Trophoblast cell (in vitro differentiated cells and primary cell): ENCODE data around the gene PLEKHD1.
A peak's percentile ranks its signal among the peaks of the same experiment; 100 is the strongest.

Experiments used
- DNase-seq, 2 donors: peaks; one replicate each; pipeline ENCODE4 v3.0.0-alpha.2; 2016
- H2AFZ ChIP-seq: 2 replicates; pipeline ENCODE4 v1.6.1; 2013; ENCODE audit warnings: low read length, moderate library complexity, mild to moderate bottlenecking; ENCODE audit not compliant: insufficient read depth, poor library complexity
- H2AK5ac ChIP-seq: 2 replicates; pipeline ENCODE4 v1.6.1; 2013; ENCODE audit warnings: mild to moderate bottlenecking, low read length
- H2BK120ac ChIP-seq: 2 replicates; pipeline ENCODE4 v1.6.1; 2013; ENCODE audit warnings: low read length, mild to moderate bottlenecking, moderate library complexity; ENCODE audit not compliant: insufficient read depth, poor library complexity
- H2BK12ac ChIP-seq: 2 replicates; pipeline ENCODE4 v1.6.1; 2013; ENCODE audit warnings: mild to moderate bottlenecking, low read length, moderate library complexity
- H2BK5ac ChIP-seq: 2 replicates; pipeline ENCODE4 v1.6.1; 2013; ENCODE audit warnings: low read length, low read depth, moderate library complexity, mild to moderate bottlenecking; ENCODE audit not compliant: poor library complexity
- H3K14ac ChIP-seq: 2 replicates; pipeline ENCODE4 v1.6.1; 2013; ENCODE audit warnings: mild to moderate bottlenecking, low read length
- H3K18ac ChIP-seq: 2 replicates; pipeline ENCODE4 v1.6.1; 2013; ENCODE audit warnings: mild to moderate bottlenecking, low read length
- H3K23ac ChIP-seq: 2 replicates; pipeline ENCODE4 v1.6.1; 2013; ENCODE audit warnings: low read length
- H3K27ac ChIP-seq: 2 replicates; pipeline ENCODE4 v1.5.1; 2013; ENCODE audit warnings: low read depth, mild to moderate bottlenecking, inconsistent platforms, low read length, moderate library complexity
- H3K27me3 ChIP-seq: 2 replicates; pipeline ENCODE4 v1.6.1; 2013; ENCODE audit warnings: inconsistent platforms, mild to moderate bottlenecking, low read length, moderate library complexity; ENCODE audit not compliant: insufficient read depth
- H3K36me3 ChIP-seq, 2 experiments: 1 replicate in 1 of 2; 2 replicates in 1 of 2; pipeline ENCODE4 v1.6.1; 2013; ENCODE audit warnings: low read length in 2 of 2, mild to moderate bottlenecking in 2 of 2, moderate library complexity in 1 of 2; ENCODE audit not compliant: insufficient read depth in 2 of 2, control insufficient read depth in 1 of 2
- H3K4ac ChIP-seq: 2 replicates; pipeline ENCODE4 v1.6.1; 2013; ENCODE audit warnings: low read depth, mild to moderate bottlenecking, low read length, moderate library complexity
- H3K4me1 ChIP-seq, 2 experiments: 1 replicate in 1 of 2; 2 replicates in 1 of 2; pipeline ENCODE4 v1.6.1; 2013; ENCODE audit warnings: low read length in 2 of 2, mild to moderate bottlenecking in 2 of 2, moderate library complexity in 1 of 2; ENCODE audit not compliant: insufficient read depth in 2 of 2, control insufficient read depth in 1 of 2
- H3K4me2 ChIP-seq: 2 replicates; pipeline ENCODE4 v1.6.1; 2013; ENCODE audit warnings: inconsistent platforms, mild to moderate bottlenecking, low read length, moderate library complexity
- H3K4me3 ChIP-seq: 2 replicates; pipeline ENCODE4 v1.5.1; 2013; ENCODE audit warnings: mild to moderate bottlenecking, low read depth, low read length, inconsistent platforms
- H3K79me1 ChIP-seq: one replicate; pipeline ENCODE4 v1.6.1; 2013; ENCODE audit warnings: low read length
- H3K79me2 ChIP-seq: 2 replicates; pipeline ENCODE4 v1.6.1; 2013; ENCODE audit warnings: low read length, mild to moderate bottlenecking; ENCODE audit not compliant: control insufficient read depth, insufficient read depth, poor library complexity
- H3K9ac ChIP-seq: 2 replicates; pipeline ENCODE4 v1.6.1; 2013; ENCODE audit warnings: mild to moderate bottlenecking, low read length
- H3K9me3 ChIP-seq: 2 replicates; pipeline ENCODE4 v1.6.1; 2013; ENCODE audit warnings: low read depth, mild to moderate bottlenecking, control low read depth, inconsistent platforms, low read length; ENCODE audit not compliant: insufficient read depth
- H4K12ac ChIP-seq: 2 replicates; pipeline ENCODE4 v1.6.1; 2013; ENCODE audit warnings: low read depth, mild to moderate bottlenecking, low read length, moderate library complexity
- H4K8ac ChIP-seq: 2 replicates; pipeline ENCODE4 v1.6.1; 2013; ENCODE audit warnings: low read depth, mild to moderate bottlenecking, low read length, moderate library complexity
- H4K91ac ChIP-seq: one replicate; pipeline ENCODE4 v1.6.1; 2013; ENCODE audit warnings: low read depth, mild to moderate bottlenecking, low read length, moderate library complexity
- WGBS: extraction: QIAGEN DNeasy Blood & Tissue Kit; methylation state at CpG from one replicate; pipeline ENCODE4 v1.1.7; 2013; ENCODE audit warnings: missing lambda C conversion rate; ENCODE audit not compliant: insufficient read length, insufficient coverage; ENCODE audit errors: extremely low coverage; 5-methylcytosine and 5-hydroxymethylcytosine counted together

Gene PLEKHD1

GRCh38 chr14:69553252-69553651, 68.7 kb downstream of the PLEKHD1 start:
- no peak overlapping the region for H2BK5ac ChIP-seq
- no CpG with 5 or more reads among the region's 1 CpG for WGBS
- no peak overlapping the region for H3K4me3 ChIP-seq
- no peaks in the 10 kb centered on the region for H3K36me3 ChIP-seq
- no peak overlapping the region for H3K9ac ChIP-seq
- H4K91ac ChIP-seq = no peak overlapping the region
- H3K4me2 ChIP-seq = no peak overlapping the region
- peak; percentile 73 to 78 for DNase-seq
- H2BK120ac ChIP-seq = no peak overlapping the region
- no peak overlapping the region for H4K12ac ChIP-seq
- H2BK12ac ChIP-seq = no peak overlapping the region
- no peak overlapping the region for H3K23ac ChIP-seq
- H3K4me1 ChIP-seq = no peaks in the 10 kb centered on the region
- no peak overlapping the region for H3K4ac ChIP-seq
- H3K9me3 ChIP-seq = no peaks in the 10 kb centered on the region
- no peak overlapping the region for H3K27ac ChIP-seq
- no peaks in the 10 kb centered on the region for H3K79me1 ChIP-seq
- H4K8ac ChIP-seq = no peak overlapping the region
- no peak overlapping the region for H2AK5ac ChIP-seq
- H3K27me3 ChIP-seq = no peaks in the 10 kb centered on the region
- H2AFZ ChIP-seq = no peak overlapping the region
- H3K79me2 ChIP-seq = no peaks in the 10 kb centered on the region
- no peak overlapping the region for H3K18ac ChIP-seq
- no peak overlapping the region for H3K14ac ChIP-seq

GRCh38 chr14:69554500-69554899, 70.0 kb downstream of the PLEKHD1 start:
- no peak overlapping the region for H2BK120ac ChIP-seq
- no peak overlapping the region for H3K14ac ChIP-seq
- H4K8ac ChIP-seq = no peak overlapping the region
- no CpG with 5 or more reads among the region's 4 CpGs for WGBS
- no peak overlapping the region for H3K9ac ChIP-seq
- H3K9me3 ChIP-seq = no peaks in the 10 kb centered on the region
- H2BK12ac ChIP-seq = no peak overlapping the region
- no peak overlapping the region for H3K18ac ChIP-seq
- no peak overlapping the region for H3K23ac ChIP-seq
- no peak overlapping the region for H2AFZ ChIP-seq
- no peaks in the 10 kb centered on the region for H3K27me3 ChIP-seq
- no peak overlapping the region for H2AK5ac ChIP-seq
- no peak overlapping the region for H4K91ac ChIP-seq
- H3K79me1 ChIP-seq = no peaks in the 10 kb centered on the region
- H3K4ac ChIP-seq = no peak overlapping the region
- no peak overlapping the region for H3K4me3 ChIP-seq
- no peak overlapping the region for H3K27ac ChIP-seq
- no peak overlapping the region for H4K12ac ChIP-seq
- no peaks in the 10 kb centered on the region for H3K79me2 ChIP-seq
- H2BK5ac ChIP-seq = no peak overlapping the region
- no peak for DNase-seq
- H3K36me3 ChIP-seq = no peaks in the 10 kb centered on the region
- H3K4me2 ChIP-seq = no peak overlapping the region
- H3K4me1 ChIP-seq = peaks cover 0 to 2% of the 10 kb centered on the region in 2 experiments

- Histone ChIP-seq H4K91ac (no peak overlapping the region), H3K27ac (no peak overlapping the region), H3K23ac (no peak overlapping the region), H2BK12ac (no peak overlapping the region), H3K18ac (no peak overlapping the region), H4K12ac (no peak overlapping the region), H3K79me1 (no peaks in the 10 kb centered on the region), H3K36me3 (no peaks in the 10 kb centered on the region), H3K27me3 (no peaks in the 10 kb centered on the region), H2AFZ (no peak overlapping the region), H2AK5ac (no peak overlapping the region), H3K4me3 (no peak overlapping the region), H4K8ac (no peak overlapping the region), H2BK120ac (no peak overlapping the region), H3K79me2 (no peaks in the 10 kb centered on the region), H3K9ac (no peak overlapping the region), H3K14ac (no peak overlapping the region), H2BK5ac (no peak overlapping the region), H3K4me1 (peaks cover 0 to 2% of the 10 kb centered on the region in 2 experiments), H3K9me3 (no peaks in the 10 kb centered on the region), H3K4ac (no peak overlapping the region), H3K4me2 (no peak overlapping the region)
- DNase-seq = no peak
- no CpG with 5 or more reads among the region's 4 CpGs for WGBS
Observed at GRCh38 chr14:69558774-69559173, 74.2 kb downstream of the PLEKHD1 start.

DNA sequence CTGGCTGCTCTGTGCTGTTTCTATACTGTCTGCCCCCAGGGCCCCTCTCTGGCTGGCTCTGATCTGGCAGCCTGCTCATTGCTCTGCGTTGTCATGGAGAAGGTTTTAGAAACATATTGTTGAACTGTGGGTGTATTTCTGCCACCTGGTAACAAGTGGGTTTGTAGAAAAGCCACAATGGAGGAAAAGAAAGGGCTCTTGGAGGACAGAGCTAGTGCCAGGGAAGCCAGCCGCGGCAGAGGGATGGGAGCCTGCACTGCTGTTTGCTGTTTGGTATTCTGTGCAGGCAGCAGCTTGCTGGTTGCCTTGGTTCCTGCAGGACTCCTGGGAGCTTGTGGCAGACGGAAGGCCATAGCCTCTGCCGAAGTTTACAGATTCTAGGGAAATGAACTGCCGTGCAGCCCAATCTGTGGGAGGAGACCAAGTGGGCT, 75.1 kb downstream of the PLEKHD1 start:
- Histone ChIP-seq H4K12ac (no peak overlapping the region), H3K4me3 (no peak overlapping the region), H3K9me3 (no peaks in the 10 kb centered on the region), H3K79me2 (no peaks in the 10 kb centered on the region), H2AFZ (no peak overlapping the region), H3K4me2 (no peak overlapping the region), H3K27ac (no peak overlapping the region), H2BK12ac (no peak overlapping the region), H3K27me3 (no peaks in the 10 kb centered on the region), H3K23ac (no peak overlapping the region), H4K91ac (no peak overlapping the region), H3K36me3 (no peaks in the 10 kb centered on the region), H2AK5ac (no peak overlapping the region), H3K14ac (no peak overlapping the region), H3K4ac (no peak overlapping the region), H2BK120ac (no peak overlapping the region), H3K4me1 (peaks cover 0 to 2% of the 10 kb centered on the region in 2 experiments), H3K9ac (no peak overlapping the region), H3K79me1 (no peaks in the 10 kb centered on the region), H2BK5ac (no peak overlapping the region), H3K18ac (no peak overlapping the region), H4K8ac (no peak overlapping the region)
- no peak for DNase-seq
- WGBS = no CpG with 5 or more reads among the region's 6 CpGs
